ENCODE data around the gene ORMDL3.

DNA sequence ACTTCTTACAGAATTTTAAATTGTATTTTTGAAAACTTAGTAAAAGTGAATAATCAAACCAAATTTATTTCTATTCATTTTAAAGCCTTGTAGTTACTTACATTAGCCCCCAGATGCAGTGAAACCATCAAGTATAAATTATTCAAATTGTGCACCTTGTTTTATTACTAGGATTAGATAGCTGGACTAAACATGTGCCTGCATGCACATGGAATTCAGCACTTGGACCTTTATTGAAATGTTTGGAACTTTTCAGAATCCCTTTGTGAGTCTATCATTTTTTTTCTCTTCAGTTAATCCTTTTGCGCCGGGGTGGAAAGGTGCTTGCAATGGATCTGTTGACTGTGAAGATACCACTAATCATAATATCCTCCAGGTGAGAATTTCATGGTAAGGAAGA, 54.6 kb downstream of the ORMDL3 start:
- TF ChIP-seq, protein P1, sequence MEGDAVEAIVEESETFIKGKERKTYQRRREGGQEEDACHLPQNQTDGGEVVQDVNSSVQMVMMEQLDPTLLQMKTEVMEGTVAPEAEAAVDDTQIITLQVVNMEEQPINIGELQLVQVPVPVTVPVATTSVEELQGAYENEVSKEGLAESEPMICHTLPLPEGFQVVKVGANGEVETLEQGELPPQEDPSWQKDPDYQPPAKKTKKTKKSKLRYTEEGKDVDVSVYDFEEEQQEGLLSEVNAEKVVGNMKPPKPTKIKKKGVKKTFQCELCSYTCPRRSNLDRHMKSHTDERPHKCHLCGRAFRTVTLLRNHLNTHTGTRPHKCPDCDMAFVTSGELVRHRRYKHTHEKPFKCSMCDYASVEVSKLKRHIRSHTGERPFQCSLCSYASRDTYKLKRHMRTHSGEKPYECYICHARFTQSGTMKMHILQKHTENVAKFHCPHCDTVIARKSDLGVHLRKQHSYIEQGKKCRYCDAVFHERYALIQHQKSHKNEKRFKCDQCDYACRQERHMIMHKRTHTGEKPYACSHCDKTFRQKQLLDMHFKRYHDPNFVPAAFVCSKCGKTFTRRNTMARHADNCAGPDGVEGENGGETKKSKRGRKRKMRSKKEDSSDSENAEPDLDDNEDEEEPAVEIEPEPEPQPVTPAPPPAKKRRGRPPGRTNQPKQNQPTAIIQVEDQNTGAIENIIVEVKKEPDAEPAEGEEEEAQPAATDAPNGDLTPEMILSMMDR (IDR thresholded peaks at IDR 0.05), result no peak
- no peak for TF ChIP-seq EP300 (IDR thresholded peaks at IDR 0.05)
- no peak for TF ChIP-seq POLR2A (IDR thresholded peaks at IDR 0.05)
